Muscle of back (tissue), 11 donors: ENCODE measurements around the gene POLDIP2. TPM values are rescaled to one million over a fixed set of nuclear protein-coding genes. Genes with fewer than 3 reads are reported as not detected.

ENCODE experiments used
- DNase-seq, 3 donors: peaks; one replicate each; pipeline versions ENCODE4 v3.0.0 to v3.0.0-alpha.2; 2013
- polyA plus RNA-seq, 10 donors: library from polyadenylated mRNA; unstranded; fragments of 120-200 nt; gene quantifications; one replicate each; pipeline ENCODE4 v1.2.1, GENCODE V29; 2013; ENCODE audit not compliant: insufficient read length in 10 of 10

Gene POLDIP2
- polyA plus RNA-seq, 10 donors: 56.1 to 63.1 (median 58.0) TPM

DNA sequence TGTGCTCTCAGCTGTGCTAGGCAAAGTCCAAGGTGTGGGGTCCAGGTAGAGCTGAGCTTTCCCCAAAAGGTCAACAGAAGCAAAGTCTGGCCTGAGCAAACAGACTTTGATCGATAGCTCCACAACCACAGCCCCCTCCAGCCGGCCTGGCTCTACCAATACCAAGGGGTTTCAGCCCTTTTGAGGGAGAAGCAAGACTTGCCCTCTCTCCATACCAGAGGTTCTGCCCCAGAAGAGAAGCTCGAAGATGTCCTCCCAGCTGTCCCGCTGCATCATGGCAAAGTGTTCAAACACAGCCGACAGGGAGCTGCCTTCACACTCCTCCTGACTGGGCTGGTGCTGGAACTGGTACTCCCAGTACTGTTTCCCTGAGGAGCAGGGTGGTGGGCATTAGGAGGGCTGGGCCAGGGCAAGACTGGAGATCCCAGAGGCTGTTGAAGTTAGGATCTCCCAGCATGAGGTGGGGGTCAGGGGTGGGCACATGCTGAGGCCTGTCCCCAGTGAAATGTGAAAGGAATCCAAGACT lies 11.0 kb upstream of the POLDIP2 start:
- no peak for DNase-seq

DNA sequence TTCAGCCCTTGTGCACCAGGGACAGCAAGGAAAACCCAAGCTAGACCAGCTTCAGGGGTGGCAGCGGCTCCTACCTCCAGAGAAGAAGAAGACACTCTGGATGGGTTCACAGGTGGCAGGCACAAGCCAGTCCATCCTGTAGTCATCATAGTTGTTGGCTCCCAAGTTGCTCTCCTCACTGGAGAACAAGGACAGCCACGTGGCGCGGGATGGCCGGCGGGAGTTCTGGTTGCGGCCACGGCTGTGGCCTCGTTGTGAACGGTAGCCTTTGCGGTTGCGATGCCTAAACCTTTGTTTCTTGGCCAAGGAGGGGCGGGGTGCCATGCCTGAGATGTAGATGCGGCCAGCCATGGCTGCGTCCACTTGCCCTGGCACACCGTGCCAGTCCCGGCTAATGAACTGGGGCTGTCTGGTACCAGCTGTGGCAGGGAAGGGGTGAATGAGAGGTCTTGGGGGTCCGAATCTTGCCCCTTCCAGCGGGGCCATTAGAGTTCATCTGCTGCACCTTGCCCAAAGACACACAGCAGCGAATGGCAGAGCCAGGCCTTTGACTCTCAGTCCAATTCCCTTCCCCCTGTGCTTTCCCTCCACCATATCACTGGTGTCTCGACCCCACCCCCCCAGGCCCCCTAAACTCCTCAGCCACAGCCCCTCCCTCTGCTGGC lies 10.4 kb upstream of the POLDIP2 start:
- DNase-seq: no peak

DNA sequence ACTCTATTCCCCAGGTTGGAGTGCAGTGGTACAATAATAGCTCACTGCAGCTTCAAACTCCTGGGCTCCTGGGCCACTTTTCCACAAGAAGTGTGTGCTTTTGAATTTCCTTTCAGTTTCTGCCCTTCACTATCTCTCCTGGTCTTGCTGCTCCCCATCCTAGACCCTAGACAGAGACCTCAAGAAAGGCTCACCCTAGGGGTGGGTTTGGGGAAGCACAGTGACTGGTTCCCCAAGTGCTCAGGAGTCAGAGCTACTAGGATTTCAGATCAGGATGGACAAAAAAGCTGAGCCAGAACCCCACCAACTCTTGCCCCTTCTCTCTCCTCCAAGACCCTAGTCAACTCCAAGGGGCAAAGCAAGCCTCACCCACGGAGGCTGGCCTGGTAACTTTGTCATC lies 9.3 kb upstream of the POLDIP2 start:
- no peak for DNase-seq

DNA sequence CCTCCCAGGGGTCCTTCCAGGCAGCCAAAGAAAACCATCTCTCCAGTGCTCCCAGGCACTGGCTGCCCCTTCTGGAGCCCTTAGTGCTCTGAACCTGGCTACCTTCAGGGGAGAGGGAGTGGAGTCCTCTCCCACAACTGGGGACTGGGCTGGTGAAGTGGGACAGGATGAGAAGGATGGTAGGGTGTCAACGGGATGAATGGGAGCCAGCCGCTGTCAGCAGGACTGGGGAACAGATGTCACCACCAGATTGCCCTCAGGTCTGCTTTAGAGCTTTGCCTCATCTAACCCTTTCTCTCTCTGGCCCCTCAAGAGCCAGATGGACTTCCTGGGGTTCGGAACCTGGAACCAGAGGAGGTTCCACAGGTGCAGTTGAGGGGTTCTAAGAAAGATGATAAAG lies 8.2 kb upstream of the POLDIP2 start:
- DNase-seq: no peak

DNA sequence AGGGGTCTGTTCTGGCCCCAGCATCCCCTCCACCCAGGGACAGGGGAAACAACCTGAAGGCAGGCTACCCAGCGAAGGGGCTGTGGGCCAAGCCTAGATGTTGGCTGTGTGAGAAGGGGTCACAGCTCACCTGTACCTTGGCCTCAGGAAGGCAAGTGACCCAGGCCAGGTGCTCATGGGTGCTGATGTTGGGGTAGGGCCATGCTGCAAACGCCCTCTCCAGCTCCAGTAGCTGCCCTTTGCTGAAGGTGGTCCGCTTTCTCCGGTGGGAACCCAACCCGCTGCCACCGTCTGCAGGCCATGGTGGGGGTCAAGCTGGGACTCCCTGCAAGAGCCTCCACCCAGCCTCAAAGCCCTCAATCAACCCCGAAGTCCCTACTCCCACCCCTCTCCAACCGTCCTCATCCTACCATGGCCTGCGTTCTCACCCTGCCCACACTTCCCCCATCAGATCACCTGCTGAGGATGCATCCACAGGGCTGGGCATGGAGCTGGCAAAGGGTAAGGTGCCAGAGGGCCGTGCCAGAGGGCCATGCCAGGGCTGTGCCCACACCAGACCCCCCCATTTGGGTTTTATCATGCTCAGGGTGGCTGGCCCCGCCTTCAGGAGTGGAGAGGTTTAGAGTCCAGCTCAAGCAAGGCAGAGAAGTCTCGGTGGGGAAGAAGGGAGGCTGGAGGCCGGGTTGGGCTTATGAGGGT lies 7.5 kb upstream of the POLDIP2 start, which contains the start of gene SEBOX:
SEBOX (minus strand) TSS at position 535 of the 699 bp plus-strand sequence; CDS start at position 487, 48 bp downstream.
- DNase-seq: no peak

DNA sequence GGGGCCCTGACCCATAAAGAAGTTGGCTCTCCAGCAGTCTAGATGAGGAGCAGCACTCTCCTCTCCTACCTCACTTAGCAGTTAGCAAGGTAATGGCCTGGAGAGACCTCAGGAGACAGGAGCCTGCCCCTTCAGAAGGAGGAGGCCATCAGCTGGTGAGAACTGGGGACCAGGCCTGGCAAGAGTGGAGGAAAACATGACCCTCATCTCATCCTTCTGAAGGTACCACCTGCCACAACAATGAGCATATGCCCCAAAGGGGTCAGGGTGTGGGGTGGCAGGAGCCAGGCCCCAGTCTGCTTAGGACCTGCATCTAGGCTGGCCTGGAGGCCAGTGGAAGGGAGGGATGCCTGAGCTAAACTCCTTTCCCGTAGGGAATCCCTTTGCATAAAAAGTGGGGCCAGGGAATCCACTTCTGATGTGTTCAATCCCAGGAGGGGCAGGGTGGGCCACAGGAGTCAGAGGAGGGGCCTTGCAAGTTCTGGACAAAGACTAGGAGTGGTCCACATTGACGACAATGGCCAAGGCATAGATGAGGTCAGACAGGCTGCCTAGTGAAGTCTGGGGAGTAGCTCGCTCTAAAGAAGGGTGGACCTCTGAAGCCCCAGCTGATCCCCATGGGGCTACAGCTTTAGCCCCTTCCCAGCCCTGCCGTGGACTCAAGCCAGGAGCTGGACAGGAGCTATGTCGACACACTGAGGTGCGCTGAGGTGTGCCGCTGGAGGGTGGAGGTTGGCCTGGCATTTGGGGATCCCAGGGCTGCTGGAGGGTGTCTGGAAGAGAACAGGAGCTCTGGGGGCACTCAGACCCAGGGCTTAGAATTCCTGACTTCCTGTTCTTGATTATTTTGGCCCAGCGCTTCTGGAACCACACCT lies 6.7 kb upstream of the POLDIP2 start:
- DNase-seq: no peak

DNA sequence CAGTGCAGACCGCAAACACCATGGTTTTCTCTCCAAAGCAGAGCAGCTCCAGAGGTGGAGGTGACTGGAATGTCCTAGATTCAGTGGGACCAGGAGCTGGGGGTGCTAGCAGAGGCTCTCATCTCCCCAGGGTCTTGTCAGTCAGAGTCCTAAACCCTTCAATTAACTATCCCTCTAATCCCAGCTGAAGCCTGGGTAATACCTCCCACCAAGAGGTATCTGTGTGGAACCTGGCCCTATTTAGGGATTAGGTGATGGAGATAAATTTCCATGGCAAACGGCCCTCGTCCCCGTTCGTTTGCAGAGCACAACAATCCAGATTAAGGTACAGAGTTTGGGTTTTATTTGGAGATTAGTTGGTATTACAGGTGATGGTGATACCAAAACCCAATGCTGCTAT lies 5.9 kb upstream of the POLDIP2 start:
- DNase-seq: no peak

DNA sequence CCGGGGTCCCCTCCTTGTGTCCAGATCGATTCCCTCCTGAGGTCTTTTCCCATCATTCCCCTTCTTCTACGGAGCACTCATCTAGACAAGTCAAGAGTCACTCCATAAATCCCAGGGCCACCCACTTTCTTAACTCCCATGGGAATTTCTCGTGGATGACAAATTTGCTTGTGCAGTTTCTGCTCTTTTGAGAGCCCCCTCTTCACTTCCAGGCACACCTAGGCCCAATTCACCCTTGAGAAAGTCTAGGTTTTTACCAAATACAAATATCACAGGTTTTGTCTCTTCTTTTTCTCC lies 522 bp upstream of the POLDIP2 start:
- no peak for DNase-seq

DNA sequence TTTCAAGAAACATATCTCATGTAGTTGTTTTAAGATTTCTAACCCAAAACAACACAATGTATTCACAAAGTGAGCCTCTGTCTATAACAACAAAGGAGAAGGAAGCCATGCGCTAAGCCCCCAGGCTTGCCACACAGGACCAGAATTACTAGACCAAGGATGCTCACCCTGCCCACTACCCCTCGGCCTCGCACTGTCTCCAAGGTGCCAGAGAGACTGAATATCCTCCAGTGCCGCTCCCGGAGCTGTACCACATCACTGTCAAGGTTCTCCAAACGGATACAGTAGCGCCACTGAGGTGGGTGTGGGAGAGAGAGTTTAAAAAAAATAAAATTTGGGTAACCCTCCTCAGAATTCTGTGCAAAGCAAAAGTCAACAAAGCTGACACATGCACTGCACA lies 7.1 kb downstream of the POLDIP2 start:
- DNase-seq: no peak

DNA sequence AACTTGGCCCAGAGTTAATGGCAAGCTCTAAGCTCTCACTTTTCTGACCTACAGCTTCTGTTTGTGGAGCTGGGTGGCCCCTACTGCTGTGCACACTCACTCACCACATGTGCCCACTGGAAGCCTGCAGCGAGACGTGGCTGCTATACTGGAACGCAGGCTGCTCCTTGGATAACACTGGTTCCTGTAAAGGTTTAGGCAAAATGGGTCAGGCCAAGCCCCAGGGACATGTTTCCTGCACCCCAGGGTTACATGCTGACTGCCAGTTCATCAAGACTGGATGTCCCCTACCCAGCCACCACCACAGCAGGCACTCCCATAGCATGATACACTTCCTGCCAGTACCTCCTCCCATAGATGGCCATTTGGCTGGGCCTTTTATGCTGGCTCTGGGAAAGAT lies 8.3 kb downstream of the POLDIP2 start:
- no peak for DNase-seq

DNA sequence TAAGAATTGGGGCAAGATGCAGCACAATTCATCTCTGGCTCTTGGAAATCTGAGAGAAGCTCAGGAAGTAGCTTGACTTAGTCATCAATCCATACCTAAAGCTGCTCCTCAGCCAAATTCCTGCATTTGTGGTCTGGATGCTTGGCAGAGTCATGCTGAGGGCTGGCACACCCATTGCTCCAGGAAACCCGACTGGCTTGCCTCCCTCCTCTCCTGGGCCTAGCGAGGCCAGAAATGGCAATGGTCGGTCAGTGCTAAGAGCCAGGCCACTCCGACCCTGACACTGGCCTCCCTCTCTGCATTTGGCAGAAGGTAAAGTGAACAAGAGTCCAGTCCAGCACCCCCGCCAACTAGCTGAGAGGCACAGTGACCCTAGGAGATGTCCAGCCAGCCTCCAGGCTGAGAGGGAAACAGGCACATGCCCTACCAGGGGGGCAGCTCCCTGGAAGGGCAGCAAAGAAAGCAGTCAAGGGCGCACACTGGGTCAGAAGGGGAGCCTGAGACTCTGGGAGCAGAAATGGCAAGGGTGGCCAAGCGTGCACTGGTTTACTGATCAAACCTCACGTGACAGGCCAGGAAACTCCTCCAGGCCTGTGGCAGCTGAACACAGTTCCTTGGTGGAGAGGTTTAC lies 10.0 kb downstream of the POLDIP2 start:
- peak in 1 of 3 donors; percentile 59 for DNase-seq

DNA sequence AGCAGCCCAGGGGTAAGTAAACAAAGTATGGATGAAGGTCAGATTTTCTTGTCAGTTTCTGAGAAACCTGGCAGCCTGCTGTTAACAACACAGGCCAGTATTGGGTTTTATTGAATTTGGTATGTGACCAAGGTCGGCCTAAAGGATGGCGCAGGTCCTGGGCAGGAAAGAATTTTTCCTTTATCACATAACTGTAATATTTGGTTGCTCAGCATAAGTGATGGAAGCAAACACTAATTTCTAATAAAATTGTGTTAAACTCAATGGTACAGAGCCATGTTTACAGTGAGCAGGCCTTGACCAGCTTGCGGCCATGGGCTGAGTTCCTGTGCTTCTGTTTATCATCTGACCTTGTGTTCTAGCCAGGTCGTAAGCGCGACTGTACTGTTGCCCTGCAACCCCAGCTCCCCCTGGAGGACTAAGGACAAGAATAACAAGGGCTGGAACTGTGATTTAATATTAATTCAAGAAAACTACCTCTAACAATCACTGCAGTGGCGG lies 10.5 kb downstream of the POLDIP2 start:
- DNase-seq: no peak

DNA sequence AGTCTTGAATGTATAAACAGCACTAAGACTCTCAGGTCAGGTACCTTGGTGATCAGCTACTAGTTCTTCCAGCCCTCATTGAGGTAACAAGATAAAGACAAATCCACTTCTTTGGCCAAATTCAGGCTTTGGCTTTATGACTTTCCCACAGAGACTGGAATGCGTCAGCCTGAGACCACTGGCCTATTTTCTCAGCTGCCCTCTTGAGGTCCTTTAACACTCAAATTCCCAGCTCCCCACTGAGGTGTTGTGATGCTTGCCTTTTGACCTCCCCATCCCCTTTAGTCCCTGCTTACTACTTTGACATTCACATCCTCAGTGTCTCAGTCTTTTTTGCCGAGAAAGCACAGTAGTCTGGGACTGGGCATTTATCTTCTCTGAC lies 11.1 kb downstream of the POLDIP2 start:
- DNase-seq: no peak

DNA sequence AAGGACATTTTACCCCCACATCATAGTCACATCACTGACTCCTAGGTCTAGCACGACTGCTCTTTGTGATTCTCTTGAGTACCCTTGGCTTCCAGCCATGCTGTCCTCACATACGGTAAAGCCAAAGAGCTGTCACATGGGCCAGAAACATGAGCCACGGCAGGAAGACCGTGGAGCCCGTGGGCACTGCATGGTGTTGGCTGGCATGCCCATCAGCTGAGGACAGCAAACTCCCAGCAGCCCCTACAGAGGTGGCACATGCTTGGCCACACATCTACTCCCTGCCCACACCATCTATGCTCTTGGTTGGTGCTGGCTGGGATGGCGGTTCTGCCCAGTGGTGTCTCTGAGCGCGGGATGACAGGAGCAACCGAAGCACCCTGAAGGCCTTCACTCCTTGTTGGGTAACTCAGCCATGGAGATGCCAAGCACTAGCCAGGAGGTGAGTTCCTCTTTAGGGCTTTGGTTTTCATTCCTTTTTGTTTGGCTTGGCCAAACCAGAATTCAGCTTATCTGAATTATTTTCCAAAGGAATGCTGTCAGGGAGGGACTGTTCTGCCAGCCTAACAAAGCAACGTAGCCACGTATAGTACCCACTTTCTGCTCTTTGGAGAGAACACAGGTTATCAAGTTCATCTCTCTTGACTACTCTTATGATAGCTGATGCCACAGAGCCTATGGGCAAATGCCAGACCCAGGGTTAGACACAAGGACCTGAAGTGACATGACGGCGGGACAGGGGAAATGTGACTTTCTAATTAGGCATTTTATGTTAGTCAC lies 11.7 kb downstream of the POLDIP2 start:
- no peak for DNase-seq

DNA sequence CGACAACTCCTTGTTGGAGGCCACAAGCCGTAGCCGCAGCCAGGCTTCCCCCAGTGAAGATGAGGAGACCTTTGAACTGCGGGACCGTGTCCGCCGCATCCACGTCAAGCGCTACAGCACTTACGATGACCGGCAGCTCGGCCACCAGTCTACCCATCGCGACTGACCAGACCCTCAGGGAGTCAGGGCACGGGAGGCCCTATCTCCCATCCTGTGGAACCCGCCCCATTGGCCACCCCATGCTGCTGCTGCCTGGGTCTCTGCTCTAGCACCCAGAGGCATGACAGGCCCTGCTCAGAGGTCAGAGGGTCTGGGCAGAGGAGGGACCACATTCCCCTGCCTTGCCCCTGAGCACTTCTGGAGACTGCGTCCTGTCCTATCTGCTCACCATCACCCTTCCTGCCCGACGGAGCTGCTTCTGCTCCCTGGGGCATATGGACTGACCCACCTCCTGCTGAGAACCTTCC lies 12.9 kb downstream of the POLDIP2 start:
- no peak for DNase-seq

DNA sequence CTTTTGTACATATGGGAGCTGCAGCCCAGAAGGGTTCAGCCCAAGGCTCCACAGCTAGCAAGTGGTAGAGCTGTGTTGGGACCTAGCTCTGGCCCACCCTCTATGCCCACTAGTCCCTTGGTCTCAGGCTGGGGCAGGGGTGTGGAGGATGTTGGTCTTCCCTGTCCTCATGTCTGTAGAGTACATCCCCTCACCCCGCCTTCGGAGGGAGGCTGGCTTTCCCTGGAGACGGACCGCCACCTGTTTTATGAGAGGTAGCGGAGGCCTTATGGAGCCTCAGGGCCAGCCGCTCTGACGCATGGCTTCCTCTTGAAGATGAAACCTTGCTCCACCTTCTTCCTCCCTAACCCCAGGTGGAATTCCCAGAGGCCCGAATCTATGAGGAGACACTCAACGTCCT lies 13.3 kb downstream of the POLDIP2 start:
- no peak for DNase-seq

DNA sequence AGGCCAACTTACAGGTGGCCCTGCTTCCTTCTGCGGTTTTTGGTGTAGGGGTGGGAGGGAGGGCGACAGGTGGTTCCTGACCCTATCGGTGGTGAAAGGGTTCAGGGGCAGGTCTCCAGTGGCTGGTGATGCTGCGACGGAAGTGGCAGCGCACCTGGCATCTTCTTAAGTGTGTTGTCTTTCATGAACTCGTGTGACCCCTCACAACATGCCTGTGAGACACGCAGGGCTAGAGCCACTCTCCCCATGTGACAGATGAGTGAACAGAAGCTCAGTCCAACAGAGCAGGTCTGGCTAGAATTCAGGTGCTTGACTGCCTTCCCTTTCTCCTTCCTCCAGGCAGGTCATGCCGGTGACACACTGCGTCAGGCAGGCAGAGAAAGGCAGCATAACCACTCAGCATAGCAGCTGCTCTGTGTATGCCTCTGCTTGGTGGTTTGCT lies 13.8 kb downstream of the POLDIP2 start:
- no peak for DNase-seq

DNA sequence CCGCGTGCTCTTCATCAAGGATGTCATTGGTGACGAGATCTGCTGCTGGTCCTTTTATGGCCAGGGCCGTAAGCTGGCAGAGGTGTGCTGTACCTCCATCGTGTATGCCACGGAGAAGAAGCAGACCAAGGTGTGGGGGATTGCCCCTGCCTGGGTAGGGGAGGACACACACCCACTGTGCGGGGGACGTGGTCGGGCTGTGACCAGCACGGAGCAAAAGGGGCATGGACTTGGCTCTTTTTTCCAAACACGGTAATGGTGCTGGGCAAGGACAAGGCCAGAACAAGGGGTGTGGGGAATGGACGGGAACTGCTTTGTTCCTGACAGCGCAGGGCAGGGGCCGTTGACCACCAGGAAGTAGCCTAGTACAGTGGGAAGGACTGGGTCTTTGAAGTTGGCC lies 15.0 kb downstream of the POLDIP2 start:
- no peak for DNase-seq

DNA sequence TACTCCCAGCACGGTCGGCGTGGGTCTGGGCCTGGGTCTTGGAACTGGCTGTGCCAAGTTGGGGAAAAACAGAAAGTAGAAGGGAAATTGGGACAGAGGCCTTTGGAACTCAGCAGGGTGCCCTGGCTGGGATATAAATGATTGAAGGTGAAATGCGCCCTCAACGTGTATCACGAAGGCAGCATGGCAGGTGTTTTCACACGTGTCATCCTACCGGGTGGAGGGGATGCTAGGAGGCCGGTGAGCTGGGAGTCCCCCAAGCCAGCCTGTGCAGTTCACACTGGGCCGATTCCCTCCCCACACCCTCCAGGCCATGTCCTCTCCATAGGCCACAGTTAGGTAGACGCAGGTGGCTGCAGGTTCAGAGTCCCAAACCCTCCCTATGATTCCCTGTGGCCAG lies 15.8 kb downstream of the POLDIP2 start:
- DNase-seq: no peak

DNA sequence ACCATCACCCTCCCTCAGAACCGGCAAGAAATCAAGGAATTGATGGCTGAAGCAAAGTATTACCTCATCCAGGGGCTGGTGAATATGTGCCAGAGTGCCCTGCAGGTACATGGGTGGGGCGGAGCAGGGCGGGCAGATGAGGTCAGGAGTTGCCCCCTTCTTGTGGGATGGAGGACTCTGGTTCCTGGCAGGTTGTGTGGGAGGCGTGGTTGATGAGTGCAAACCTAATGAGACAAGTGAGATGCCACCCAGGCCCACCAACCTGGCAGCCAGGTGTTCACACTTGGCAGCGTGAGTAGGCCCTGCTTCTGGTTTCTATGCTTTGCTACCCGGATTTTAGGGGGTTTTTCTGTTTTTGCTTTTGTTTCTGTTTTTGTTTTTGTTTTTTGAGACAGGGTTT lies 17.0 kb downstream of the POLDIP2 start:
- DNase-seq: no peak

DNA sequence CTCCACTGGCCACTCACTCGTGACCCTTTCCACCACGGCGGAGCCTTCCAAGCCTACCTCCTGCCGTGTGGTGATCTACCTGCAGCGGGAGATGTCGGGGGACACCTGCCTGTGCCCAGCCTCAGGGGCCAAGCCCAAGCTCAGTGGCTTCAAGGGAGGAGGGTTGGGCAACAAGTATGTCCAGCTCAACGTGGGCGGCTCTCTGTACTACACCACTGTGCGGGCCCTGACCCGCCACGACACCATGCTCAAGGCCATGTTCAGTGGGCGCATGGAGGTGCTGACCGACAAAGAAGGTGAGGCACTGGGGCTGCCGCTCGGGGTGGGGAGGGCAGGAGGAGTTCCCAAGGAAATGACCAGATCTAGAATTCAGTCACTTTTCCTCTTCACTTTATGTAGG lies 17.9 kb downstream of the POLDIP2 start:
- no peak for DNase-seq
